MG63 (cell line): ENCODE measurements around the gene WASHC1. TPM values are rescaled to one million over a fixed set of nuclear protein-coding genes. Genes with fewer than 3 reads are reported as not detected.
"Not testable (repeated sequence)": the region's sequence is repeated elsewhere in the genome, so short reads cannot be mapped to it uniquely, and the experiment has no call there.

Experiments used
- DNase-seq: peaks from one replicate; pipeline ENCODE4 v3.0.0-alpha.2; 2020
- H3K27me3 ChIP-seq: fragments of 250-450 bp; sonication (Bioruptor Pico); 2 replicates; pipeline ENCODE4 v1.5.1; 2020; ENCODE audit warnings: mild to moderate bottlenecking, moderate library complexity
- H3K36me3 ChIP-seq: fragments of 250-450 bp; sonication (Bioruptor Pico); 2 replicates; pipeline ENCODE4 v1.5.1; 2020; ENCODE audit warnings: mild to moderate bottlenecking, moderate library complexity
- H3K4me3 ChIP-seq: fragments of 250-450 bp; sonication (Bioruptor Pico); 2 replicates; pipeline ENCODE4 v1.5.1; 2020; ENCODE audit warnings: mild to moderate bottlenecking, moderate library complexity
- H3K9me3 ChIP-seq: fragments of 250-450 bp; sonication (Bioruptor Pico); 2 replicates; pipeline ENCODE4 v1.5.1; 2020; ENCODE audit warnings: mild to moderate bottlenecking, moderate library complexity
- total RNA-seq: library from RNA; depleted of rRNA; stranded (reverse); fragments of >200 nt; shearing (Covaris generic); gene quantifications from 2 replicates; pipeline ENCODE4 v1.2.3, GENCODE V29; 2014; ENCODE audit warnings: low replicate concordance; rRNA removed

WASHC1 gene
- total RNA-seq, 1 experiment from 2014 or later = 4.1 TPM

DNA sequence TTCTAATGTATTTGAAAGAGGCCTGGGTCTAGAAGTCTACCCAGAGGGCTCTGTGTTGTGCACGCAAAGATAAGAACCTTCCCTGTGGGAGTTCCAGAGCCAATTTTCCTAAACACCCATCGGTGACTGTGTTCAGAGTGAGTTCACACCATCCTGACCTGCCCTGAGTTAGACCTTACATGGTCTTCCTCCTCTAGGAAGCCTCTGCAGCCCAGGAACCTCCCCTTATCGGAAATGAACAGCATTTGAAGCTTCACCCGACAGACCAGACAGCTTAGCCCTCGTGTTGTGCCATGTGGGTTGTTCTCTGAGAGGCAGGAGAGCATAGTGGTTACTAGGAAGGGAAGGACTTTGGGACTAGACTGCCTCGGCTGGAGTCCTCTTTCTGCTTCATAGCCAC, 3.1 kb upstream of the WASHC1 start:
- DNase-seq, H3K4me3 ChIP-seq, H3K36me3 ChIP-seq, H3K27me3 ChIP-seq, H3K9me3 ChIP-seq: not testable (repeated sequence)

DNA sequence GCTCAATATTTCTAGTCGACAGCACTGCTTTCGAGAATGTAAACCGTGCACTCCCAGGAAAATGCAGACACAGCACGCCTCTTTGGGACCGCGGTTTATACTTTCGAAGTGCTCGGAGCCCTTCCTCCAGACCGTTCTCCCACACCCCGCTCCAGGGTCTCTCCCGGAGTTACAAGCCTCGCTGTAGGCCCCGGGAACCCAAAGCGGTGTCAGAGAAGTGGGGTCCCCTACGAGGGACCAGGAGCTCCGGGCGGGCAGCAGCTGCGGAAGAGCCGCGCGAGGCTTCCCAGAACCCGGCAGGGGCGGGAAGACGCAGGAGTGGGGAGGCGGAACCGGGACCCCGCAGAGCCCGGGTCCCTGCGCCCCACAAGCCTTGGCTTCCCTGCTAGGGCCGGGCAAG, 481 bp downstream of the WASHC1 start:
- H3K4me3 ChIP-seq, H3K27me3 ChIP-seq, DNase-seq, H3K36me3 ChIP-seq, H3K9me3 ChIP-seq: not testable (repeated sequence)

DNA sequence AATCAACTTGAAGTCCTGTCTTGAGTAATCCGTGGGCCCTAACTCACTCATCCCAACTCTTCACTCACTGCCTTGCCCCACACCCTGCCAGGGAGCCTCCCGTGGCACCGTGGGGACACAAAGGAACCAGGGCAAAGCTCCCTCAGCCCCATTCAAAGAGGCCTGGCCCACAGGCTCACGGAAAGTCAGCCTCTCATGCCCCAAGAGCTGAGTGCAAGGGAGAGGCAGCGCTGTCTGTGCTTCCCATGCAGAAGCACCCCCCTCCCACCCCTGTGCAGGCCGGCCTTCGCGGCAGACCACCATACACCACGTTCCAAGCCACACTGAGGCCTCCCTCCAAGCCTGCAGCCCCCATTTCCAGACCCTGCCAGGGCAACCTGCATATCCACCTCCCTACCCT, 7.6 kb downstream of the WASHC1 start:
- not testable (repeated sequence) for H3K9me3 ChIP-seq, H3K36me3 ChIP-seq, H3K4me3 ChIP-seq, H3K27me3 ChIP-seq, DNase-seq

DNA sequence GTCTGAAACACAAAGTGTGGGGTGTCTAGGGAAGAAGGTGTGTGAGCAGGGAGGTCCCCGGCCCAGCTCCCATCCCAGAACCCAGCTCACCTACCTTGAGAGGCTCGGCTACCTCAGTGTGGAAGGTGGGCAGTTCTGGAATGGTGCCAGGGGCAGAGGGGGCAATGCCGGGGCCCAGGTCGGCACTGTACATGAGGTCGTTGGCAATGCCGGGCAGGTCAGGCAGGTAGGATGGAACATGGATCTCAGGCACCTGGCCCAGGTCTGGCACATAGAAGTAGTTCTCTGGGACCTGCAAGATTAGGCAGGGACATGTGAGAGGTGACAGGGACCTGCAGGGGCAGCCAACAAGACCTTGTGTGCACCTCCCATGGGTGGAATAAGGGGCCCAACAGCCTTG, 12.4 kb downstream of the WASHC1 start:
- not testable (repeated sequence) for H3K4me3 ChIP-seq, DNase-seq, H3K36me3 ChIP-seq, H3K9me3 ChIP-seq, H3K27me3 ChIP-seq

DNA sequence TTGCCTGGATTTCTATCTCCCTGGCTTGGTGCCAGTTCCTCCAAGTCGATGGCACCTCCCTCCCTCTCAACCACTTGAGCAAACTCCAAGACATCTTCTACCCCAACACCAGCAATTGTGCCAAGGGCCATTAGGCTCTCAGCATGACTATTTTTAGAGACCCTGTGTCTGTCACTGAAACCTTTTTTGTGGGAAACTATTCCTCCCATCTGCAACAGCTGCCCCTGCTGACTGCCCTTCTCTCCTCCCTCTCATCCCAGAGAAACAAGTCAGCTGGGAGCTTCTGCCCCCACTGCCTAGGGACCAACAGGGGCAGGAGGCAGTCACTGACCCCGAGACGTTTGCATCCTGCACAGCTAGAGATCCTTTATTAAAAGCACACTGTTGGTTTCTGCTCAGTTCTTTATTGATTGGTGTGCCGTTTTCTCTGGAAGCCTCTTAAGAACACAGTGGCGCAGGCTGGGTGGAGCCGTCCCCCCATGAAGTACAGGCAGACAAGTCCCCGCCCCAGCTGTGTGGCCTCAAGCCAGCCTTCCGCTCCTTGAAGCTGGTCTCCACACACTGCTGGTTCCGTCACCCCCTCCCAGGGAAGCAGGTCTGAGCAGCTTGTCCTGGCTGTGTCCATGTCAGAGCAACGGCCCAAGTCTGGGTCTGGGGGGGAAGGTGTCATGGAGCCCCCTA, 15.0 kb downstream of the WASHC1 start:
- not testable (repeated sequence) for H3K36me3 ChIP-seq, H3K27me3 ChIP-seq, H3K4me3 ChIP-seq, DNase-seq, H3K9me3 ChIP-seq

DNA sequence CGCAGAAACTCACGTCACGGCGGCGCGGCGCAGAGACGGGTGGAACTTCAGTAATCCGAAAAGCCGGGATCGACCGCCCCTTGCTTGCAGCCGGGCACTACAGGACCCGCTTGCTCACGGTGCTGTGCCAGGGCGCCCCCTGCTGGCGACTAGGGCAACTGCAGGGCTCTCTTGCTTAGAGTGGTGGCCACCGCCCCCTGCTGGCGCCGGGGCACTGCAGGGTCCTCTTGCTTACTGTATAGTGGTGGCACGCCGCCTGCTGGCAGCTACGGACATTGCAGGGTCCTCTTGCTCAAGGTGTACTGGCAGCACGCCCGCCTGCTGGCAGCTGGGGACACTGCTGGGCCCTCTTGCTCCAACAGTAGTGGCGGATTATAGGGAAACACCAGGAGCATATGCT, 18.1 kb downstream of the WASHC1 start:
- not testable (repeated sequence) for H3K36me3 ChIP-seq, H3K9me3 ChIP-seq, H3K4me3 ChIP-seq, H3K27me3 ChIP-seq
- peak; percentile 80 for DNase-seq

DNA sequence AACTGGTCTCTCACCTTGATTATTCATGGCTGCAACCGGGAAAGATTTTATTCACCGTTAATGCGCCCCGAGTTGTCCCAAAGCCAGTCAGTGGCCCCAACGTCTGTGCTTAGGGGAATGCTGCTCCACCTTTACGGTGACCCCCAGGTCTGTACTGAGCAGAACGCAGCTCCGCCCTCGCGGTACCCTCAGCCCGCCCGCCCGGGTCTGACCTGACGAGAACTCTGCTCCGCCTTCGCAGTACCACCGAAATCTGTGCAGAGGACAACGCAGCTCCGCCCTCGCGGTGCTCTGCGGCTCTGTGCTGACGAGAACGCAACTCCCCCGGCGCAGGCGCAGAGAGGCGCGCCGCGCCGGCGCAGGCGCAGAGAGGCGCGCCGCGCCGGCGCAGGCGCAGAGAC, 18.6 kb downstream of the WASHC1 start:
- not testable (repeated sequence) for H3K4me3 ChIP-seq, H3K27me3 ChIP-seq, H3K36me3 ChIP-seq, H3K9me3 ChIP-seq, DNase-seq

DNA sequence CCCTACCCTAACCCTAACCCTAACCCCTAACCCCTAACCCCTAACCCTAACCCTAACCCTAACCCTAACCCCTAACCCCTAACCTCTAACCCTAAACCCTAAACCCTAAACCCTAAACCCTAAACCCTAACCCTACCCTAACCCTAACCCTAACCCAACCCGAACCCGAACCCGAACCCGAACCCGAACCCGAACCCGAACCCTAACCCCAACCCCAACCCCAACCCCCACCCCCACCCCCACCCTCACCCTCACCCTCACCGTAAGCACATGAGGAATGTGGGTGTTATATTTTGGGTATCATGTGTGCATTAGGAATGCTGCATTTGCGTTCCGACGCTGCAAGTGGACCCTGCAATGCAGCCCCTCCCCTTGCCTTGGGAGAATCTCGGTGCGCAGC, 19.0 kb downstream of the WASHC1 start:
- not testable (repeated sequence) for H3K9me3 ChIP-seq, H3K4me3 ChIP-seq, H3K27me3 ChIP-seq, DNase-seq, H3K36me3 ChIP-seq

Other genes with a start within 250 kb of the WASHC1 start
- gene FOXD4, start 89.0 kb upstream of the WASHC1 start, total RNA-seq = not detected in 2 replicates
- gene ZNG1A, start 149.6 kb upstream of the WASHC1 start, total RNA-seq = 9.5 and 12.3 TPM in 2 replicates
- 5.9 and 6.5 TPM in 2 replicates for gene DOCK8, start 185.4 kb upstream of the WASHC1 start, total RNA-seq